CD4-positive, alpha-beta T cell treated with Interleukin-15 for 4 hours (primary cell): ENCODE results near the gene KLK3.
"Not testable (repeated sequence)": the region's sequence is repeated elsewhere in the genome, so short reads cannot be mapped to it uniquely, and the experiment has no call there.

Experiments used
- DNase-seq: peaks from one replicate; pipeline ENCODE4 v3.0.0-alpha.2; 2020; ENCODE audit warnings: low spot score

The KLK3 gene

DNA sequence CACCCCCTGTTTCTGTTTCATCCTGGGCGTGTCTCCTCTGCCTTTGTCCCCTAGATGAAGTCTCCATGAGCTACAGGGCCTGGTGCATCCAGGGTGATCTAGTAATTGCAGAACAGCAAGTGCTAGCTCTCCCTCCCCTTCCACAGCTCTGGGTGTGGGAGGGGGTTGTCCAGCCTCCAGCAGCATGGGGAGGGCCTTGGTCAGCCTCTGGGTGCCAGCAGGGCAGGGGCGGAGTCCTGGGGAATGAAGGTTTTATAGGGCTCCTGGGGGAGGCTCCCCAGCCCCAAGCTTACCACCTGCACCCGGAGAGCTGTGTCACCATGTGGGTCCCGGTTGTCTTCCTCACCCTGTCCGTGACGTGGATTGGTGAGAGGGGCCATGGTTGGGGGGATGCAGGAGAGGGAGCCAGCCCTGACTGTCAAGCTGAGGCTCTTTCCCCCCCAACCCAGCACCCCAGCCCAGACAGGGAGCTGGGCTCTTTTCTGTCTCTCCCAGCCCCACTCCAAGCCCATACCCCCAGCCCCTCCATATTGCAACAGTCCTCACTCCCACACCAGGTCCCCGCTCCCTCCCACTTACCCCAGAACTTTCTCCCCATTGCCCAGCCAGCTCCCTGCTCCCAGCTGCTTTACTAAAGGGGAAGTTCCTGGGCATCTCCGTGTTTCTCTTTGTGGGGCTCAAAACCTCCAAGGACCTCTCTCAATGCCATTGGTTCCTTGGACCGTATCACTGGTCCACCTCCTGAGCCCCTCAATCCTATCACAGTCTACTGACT, at the start of gene KLK3:
KLK3 (plus strand) TSS at position 280 of the 775 bp plus-strand sequence; CDS start at position 321, 41 bp downstream.
- no peak for DNase-seq

DNA sequence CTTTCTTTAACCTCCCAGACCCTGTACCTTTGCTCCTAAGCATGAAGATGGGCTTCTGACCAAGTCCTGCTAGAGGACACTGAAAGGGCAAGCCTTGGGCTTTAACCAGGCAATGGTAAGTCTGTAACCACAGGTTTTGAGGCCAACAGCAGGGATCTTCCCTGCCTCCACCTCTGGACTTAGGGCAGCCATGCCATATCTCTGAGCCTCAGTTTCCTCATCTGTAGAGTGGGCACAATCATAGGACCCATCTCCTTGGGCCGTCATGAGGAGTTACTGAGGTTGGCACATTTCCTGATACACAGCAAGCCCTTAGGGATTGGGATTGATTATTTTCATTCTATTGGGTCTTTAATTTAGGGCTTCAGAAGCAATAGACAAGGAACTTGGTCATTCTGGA, 45.9 kb upstream of the KLK3 start:
- no peak for DNase-seq

DNA sequence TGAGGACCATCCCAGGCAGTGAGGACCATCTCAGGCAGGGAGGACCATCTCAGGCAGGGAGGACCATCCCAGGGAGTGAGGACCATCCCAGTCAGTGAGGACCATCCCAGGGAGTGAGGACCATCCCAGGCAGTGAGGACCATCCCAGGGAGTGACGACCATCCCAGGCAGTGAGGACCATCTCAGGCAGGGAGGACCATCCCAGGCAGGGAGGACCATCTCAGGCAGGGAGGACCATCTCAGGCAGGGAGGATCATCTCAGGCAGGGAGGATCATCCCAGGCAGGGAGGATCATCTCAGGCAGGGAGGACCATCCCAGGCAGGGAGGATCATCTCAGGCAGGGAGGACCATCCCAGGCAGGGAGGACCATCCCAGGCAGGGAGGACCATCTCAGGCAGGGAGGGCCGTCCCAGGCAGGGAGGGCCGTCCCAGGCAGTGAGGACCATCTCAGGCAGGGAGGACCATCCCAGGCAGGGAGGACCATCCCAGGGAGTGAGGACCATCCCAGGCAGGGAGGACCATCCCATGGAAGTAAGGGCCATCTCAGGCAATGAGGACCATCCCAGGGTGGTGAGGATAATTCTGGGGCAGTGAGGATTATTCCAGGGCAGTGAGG, 43.0 kb upstream of the KLK3 start:
- not testable (repeated sequence) for DNase-seq

DNA sequence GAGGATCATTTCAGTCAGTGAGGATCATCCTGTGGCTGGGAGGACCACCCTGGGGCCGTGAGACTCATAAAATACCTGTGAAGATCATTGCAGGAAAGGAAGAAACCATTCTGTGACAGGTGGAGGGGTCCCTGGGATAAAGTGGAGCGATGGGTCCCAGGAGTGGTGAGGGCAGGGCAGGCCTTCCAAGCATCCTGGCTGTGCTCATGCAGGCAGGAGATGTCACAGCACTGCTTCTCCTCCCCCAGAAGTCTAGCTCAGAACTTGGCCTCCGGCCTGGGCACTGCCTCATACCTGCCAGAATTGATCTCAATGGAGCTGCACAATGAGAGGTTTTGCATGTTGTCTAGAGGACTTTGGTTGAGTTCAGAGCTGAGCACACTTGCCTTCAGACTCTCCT, 42.2 kb upstream of the KLK3 start:
- no peak for DNase-seq

DNA sequence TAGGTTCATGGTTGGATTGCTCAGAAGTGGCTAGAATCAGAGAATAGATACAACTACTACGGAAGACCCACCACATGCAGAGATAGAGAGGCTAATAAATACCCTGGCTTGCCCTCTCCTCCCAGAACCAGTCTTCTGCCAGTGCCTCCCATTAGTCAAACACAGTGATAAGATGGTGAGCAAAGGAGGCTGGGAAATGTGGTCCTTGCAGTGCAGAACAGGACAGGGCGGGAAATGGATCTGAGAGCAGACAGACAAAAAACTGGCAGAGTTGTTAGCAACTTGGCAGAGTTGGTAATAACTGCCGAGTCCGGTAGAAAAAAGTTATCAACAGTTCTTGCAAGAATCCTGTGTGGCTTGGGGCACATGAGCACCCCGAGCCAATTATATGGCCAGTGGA, 39.8 kb upstream of the KLK3 start:
- no peak for DNase-seq

DNA sequence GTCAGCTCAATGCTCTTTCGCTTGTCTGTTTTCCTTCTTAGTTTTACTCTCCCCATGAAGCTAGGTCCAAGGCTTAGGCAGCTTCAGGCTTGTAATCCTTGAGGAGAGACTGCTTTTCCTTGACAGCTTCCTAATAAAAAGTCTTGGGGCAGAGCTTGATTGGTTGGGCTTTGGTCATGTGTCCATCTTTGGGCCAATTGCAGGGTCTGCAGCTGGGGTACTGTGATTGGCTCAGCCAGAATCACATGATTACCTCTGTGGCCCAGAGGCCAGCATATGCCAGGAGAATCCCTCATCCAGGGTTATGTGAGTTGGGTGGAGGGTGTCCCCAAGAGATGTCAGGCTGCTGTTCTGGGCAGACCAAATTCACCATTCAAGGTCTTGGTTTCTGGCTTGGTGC, 39.3 kb upstream of the KLK3 start:
- no peak for DNase-seq

DNA sequence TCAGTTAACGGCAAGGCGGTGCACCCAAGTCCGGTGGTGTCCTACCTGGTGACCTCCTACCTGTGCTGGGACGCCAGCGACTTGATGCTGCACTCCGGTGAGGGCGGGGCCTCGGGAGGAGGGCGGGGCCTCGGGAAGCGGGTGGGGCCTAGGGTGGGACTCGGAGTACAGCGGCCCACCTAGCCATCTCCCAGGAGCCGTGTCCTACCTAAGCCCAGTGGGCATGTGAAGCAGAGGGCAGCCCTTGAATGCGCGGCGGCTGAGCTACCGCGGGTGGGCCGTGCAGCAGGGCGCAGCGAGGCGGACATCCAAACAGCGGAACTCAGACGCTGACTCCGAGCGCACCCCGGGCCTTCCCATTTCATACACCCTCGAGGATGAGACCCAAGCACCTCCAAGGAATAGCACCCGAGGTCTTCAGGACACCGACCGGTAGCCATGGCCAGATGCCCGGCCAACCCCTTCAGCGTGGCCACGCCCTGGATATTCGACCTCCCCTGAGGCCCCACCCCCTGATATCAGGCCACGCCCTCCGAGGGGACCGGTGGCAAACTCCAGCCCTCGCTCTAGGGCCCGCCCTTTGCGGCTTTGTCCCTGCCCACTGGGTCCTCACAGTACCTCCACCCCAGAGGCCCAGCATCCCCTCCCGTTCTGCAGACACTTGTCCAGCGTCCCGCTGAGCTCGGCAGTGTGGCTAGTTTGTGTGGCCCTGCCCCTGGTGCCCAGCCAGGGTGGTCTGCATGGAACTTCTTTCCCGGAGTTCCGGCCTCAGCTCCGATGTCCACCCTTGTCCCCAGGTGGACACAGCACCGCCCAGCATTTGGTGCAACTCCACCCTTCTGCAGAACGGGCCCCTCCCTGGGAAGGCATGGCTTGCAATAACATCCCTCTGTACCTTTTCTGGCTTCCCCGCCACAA, 36.5 kb upstream of the KLK3 start:
- DNase-seq, result no peak

DNA sequence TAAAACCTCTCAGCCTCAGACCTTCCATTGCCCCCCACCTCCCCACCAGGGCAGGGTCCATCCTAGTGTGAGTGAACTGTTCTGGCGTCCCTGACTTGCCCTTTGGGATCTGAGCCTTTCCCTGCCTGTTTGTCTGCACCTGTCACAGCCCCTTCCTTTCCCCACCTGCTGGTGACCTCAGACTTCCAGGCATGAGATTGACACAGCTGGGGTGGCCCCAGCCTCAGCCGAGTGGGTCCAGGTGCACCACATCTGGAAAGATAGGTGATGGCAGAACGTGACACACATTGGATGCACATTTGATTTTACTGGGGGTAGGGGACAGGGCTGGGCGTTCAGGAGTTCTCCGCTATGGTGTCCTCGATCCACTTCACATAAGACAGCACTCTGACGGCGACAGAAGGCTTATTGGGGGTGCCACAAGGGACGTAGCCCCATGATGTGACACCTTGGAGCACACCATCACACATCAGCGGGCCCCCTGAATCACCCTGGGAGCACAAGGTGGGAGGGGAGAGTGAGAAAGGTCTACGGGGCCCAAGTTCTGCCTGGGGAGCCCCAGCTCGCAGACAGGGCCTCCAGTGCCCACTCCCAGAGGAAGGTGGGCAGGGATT, 35.7 kb upstream of the KLK3 start:
- no peak for DNase-seq

DNA sequence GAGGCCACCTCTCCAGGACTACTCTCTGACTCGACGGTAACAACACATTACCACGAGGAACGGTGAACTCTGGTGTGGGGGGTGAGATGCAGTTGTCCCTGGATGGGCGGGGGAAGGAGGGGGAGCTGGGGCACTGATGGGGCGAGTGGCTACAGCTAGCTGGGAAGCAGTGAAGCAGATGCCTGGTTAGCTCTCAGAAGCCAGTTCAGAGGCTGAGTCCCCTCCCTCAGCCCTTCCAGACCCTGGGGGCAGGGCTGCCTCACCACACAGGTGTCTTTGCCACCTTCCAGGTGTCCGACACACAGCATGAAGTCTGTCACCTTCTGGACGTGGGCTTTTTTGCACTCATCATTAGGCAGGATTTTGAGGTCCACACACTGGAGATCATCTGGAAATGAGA, 35.1 kb upstream of the KLK3 start:
- DNase-seq, result no peak

DNA sequence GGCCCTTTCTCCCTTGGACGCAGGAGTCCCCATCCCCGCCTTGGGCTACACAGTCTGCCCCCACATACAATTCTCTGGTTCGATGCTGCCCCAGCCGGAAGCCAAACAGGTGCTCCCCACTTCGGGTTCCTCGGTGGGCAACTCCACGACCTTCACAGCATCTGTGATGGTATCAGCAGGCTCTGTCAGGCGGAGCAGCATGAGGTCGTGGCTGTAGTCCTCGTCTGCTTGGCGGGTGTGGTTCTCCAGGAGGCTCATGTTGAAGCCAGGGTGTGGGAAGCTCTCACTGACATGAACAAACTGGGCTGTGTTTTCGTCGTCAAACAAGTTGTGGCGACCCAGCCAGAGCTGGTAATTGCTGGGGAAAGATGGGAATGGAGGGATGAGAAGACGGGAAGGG, 34.6 kb upstream of the KLK3 start:
- no peak for DNase-seq

DNA sequence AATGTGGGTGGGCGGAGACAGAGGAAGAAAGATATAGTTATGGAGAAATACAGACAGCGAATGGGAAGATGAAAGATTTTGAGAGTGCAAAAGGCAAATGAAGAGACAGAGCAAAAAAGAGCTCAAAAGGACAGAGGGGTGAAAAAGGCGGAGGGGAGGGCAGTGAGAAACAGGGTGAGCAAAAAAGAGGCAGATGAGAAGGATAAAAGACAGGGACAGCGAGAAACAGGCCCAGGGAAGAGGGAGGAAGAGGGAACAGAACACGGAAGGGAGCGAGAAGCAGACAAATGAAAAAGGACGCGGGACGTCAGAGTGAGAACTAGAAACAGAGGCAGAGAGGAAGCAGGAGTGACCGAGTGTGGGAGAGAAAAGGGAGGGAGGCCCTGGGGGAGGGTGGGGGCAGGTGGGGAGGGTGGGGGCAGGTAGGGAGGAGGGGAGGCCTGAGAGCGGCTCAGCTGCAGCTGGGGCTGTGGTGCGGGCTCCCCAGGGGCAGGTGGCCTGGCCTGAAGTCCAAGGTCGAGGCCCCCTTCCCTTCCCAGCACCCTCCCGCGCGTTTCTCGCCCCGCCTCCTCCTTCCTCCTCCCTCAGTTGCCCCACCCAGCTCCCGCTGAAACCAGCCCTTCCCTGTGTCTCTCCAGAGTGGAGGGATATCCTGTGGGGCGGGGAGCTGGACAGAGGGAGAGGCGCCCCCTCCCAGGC, 34.0 kb upstream of the KLK3 start:
- DNase-seq, result no peak

DNA sequence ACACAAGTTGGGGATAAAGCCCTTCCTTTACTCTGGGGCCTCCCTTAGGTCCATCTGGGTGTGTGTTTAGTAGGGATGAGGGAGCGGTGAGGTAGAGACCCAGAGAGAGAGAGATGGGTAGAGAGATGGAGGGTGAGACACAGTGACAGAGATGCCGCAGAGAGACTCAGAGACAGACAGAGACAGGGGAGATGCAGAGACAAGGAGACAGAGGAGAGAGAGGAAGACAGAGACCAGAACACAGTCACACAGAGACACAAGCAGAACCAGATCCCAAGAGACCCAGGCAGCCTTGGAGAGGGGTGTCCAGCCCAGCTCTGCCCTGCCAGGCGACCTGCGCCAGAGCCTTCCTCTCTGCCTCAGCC, 33.5 kb upstream of the KLK3 start:
- DNase-seq, result no peak

DNA sequence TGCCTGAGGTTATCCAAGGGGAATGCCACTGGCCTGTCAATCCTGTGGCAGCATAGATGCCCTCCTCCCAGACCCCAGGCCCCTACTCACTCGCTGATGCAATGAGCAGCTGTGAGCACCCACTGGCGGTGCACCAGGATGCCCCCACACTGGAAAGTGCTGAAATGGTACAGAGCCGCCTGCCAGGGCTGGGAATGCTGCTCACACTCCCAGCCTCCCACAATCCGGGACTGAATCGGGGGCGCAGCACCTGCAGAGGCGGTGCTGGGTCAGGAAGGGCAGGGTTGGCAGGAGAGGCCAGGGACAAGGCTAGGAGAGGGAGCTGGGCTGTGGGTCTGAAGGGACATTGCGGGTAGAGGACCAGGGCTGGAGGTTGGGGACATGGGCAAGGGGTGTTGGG, 33.1 kb upstream of the KLK3 start:
- DNase-seq, result no peak

DNA sequence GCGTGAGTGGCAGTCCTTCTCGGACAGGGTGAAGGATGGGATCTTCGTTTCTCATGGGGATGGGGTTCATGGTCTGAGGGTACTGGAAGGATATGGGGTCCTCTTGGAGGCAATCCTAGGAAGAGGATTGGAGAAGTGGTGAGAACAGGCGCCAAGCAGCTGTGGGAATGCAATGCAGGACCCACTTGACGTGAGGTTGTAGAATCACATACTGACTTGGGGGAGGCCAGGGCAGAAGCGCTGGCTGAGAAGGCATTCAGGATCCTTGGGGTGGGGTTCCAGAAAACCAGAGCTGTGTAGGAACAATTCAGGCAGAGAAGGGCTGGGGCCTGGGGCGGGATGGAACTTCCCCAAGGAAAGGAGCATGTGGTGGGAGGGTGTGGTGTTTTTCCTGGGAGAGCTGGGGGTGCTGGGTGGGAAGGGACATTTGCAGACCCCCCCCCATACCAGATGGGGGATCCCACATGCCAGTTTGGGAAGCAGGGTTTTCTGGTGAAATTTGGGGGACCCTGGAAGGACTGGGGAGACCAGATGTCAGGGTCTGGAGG, 32.0 kb upstream of the KLK3 start:
- no peak for DNase-seq

DNA sequence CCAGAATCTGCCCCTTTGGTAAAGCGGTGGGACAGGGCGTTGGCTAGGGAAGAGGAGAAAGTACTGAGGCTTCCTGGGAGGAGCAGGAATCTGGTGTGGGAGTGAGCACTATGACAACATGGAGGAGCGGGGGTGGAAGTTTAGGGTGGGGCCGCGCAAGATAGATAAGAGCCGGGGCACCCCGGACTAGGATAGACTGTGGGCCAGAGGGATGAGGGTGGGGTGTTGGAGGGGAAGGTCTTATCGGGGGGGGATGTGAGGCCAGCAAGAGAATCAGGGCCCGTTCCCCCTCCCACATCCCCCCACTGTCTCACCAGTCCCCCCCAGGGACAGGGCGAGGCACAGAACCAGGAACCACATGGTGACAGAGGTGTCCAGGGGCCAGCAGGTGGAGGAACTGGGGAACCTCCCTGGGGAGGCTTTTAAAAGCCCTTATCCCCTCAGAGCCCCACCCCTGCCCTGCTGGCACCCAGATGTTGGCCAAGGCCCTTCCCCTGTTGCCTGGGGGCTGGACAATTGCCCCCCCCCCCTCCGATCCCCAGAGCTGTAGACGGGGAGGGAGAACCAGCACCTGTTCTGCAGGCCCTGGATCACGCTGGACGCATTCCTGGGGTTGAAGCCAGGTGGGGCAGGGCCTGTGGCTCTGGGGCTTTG, 31.2 kb upstream of the KLK3 start, which contains the start of gene KLK1:
KLK1 (minus strand) TSS at position 399 of the 654 bp plus-strand sequence; CDS start at position 360, 39 bp downstream.
- DNase-seq, result no peak

DNA sequence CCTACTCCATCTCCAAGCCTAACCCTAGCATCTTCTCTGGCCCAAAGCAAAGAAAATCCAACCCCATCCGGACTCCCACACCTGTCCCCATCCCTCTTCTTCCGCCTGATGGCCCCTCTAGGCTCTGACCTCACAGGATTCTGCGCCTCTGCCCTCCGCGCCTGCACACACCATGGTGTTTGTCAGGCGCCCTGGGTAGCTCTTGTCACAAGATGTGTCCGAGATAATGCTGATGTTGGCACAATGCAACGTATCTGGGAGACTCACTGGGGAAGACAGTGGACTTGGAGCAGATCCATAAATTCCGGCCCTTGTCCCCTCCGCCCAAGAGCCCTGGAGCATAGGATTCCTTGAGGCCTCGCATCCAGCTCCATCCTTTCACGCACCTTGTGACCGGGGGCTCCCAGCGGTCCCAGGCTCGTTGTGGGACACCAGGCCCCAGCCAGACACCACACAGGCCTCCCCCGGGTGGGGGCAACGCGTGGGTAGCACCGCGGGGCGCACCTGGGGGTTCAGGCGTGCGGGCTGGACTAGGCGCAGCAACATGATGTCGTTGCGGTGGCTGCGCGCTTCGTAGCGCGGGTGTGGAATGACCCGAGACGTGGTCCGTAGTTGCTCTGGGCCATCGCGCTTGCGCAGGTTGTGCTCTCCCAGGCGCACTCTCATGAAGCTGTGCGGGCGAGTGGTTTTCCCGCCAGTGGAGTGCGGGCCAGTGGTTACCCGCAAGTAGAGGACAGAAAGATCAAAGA, 28.0 kb upstream of the KLK3 start:
- DNase-seq, result no peak

DNA sequence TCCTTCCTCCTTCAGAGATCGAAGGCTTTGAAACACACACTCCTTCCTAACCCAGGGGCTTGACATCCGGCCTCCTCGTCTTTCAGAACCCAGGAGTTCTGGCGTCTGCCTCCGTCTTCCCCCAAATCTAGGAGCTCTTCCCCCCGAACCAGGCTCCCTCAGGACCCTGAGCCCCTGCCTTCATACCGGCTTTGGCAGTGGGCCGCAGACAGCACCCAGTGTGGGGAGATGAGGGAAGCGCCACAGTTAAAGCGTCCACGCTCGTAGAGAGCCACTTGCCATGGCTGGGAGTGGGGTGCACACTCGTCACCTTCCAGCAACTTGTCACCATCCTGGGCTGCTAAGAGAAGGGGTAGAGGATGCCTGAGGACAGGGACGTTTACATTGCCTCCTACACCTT, 27.2 kb upstream of the KLK3 start:
- no peak for DNase-seq

DNA sequence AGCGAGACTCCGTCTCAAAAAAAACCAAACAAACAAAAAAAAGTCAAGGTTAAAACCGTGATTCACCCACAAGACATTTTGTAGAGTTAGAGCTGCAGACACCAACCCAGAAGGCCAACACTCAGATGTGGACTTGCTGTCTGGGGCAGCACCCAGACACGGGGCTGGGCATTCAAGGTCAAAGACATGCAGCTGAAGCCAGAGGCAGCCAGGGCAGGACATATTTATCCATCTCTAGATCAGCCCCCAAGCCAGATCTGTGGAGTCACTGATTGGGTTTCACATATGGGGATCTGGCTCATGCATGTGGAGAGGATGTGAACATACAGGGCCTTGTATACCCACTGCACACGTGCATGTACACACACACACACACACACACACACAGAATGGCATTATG, 24.9 kb upstream of the KLK3 start:
- no peak for DNase-seq

DNA sequence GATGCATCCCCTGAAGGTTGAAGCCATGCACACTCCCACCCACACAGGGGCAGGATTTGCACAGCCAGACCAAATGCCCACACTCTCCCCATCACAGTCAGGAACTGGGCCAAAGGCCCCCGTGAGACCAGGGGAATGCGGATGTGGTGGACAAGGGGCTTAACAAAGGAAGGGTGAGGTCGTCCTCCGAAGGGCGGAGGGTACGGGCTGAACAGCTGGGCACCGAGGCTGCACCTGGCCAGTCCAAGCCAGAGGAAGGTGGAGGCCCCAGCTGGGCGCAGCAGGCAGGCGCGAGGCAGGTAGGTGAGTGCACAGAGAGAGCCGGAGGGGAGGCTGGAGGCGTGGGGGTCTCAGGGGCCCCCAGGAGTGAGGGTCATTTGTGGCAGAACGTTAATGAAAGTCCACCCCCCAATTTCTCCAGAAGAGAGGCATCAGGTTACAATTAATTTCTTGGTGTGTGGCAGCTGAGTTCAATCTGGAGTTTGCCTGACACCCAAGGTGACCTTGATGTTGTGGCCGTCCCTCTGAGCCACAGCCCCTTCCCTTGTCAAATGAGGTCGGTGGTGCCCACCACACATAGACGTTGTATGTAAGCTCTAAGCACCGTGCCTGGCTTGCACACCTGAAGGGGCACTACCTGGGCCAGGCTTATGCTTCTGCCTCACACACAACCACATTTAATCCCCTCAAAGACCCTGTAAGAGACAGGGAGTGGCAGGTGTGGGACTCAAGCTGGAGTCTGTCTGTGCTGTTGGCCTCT, 24.3 kb upstream of the KLK3 start:
- no peak for DNase-seq
